NCI-H187 (cell line): ENCODE measurements around the gene CYB561D2.
"Not testable (repeated sequence)": the region's sequence is repeated elsewhere in the genome, so short reads cannot be mapped to it uniquely, and the experiment has no call there.

Experiments
- DNase-seq, 2 experiments: peaks; one replicate each; lab custom pipeline; 2025; lab: John Stamatoyannopoulos, UW

The CYB561D2 gene

GRCh38 chr3:50350527-50351322 lies at the start of gene CYB561D2, which contains the start of gene NPRL2:
TSS of gene CYB561D2 (plus strand) at chr3:50350862. CDS start at chr3:50351434, 572 bp downstream.
TSS of gene NPRL2 (minus strand) at chr3:50350775. CDS start at chr3:50350652, 123 bp downstream.
- peak; percentile 74 to 75 for DNase-seq

- no peak for DNase-seq
Measured at GRCh38 chr3:50302095-50303012, 48.3 kb upstream of the CYB561D2 start.

- no peak for DNase-seq
Measured at GRCh38 chr3:50303013-50303815, 47.4 kb upstream of the CYB561D2 start, which contains the start of gene HYAL1. TSS of gene HYAL1 (minus strand) at chr3:50303574. CDS start at chr3:50302956, 618 bp downstream.

GRCh38 chr3:50304601-50305000 lies 46.1 kb upstream of the CYB561D2 start:
- no peak for DNase-seq

GRCh38 chr3:50312041-50312440 lies 38.6 kb upstream of the CYB561D2 start:
- not testable (repeated sequence) for DNase-seq

GRCh38 chr3:50314342-50314741 lies 36.3 kb upstream of the CYB561D2 start:
- DNase-seq, result no peak

GRCh38 chr3:50314816-50315215 lies 35.8 kb upstream of the CYB561D2 start:
- no peak for DNase-seq

GRCh38 chr3:50316657-50317242 lies 33.9 kb upstream of the CYB561D2 start:
- DNase-seq, result peak in 1 of 2 experiments; percentile 11

GRCh38 chr3:50317300-50317699 lies 33.4 kb upstream of the CYB561D2 start:
- no peak for DNase-seq

GRCh38 chr3:50318163-50318562 lies 32.5 kb upstream of the CYB561D2 start:
- DNase-seq, result no peak

- no peak for DNase-seq
Measured at GRCh38 chr3:50318615-50319014, 32.0 kb upstream of the CYB561D2 start.

- no peak for DNase-seq
Measured at GRCh38 chr3:50319181-50319893, 31.3 kb upstream of the CYB561D2 start.

- no peak for DNase-seq
Measured at GRCh38 chr3:50319894-50320625, 30.6 kb upstream of the CYB561D2 start.

GRCh38 chr3:50320853-50321335 lies 29.8 kb upstream of the CYB561D2 start:
- DNase-seq, result peak; percentile 42 to 44

GRCh38 chr3:50321336-50322114 lies 29.1 kb upstream of the CYB561D2 start:
- peak; percentile 53 to 64 for DNase-seq

- DNase-seq, result no peak
Measured at GRCh38 chr3:50322115-50322385, 28.6 kb upstream of the CYB561D2 start.

- no peak for DNase-seq
Measured at GRCh38 chr3:50322386-50323091, 28.1 kb upstream of the CYB561D2 start, which contains the start of gene HYAL2. TSS of gene HYAL2 (minus strand) at chr3:50322745. CDS start at chr3:50320489, 2,256 bp downstream.

- DNase-seq, result no peak
Measured at GRCh38 chr3:50323092-50323600, 27.5 kb upstream of the CYB561D2 start.
